ENCODE measurements around the gene JADE2. TPM values are rescaled to one million over a fixed set of nuclear protein-coding genes. Genes with fewer than 3 reads are reported as not detected.
"Not testable (repeated sequence)": the region's sequence is repeated elsewhere in the genome, so short reads cannot be mapped to it uniquely, and the experiment has no call there.

JADE2 gene
- total RNA-seq, 1 donor from 2014 or later: 17.5 TPM

- DNase-seq (ENCODE audit: low read depth in 2 of 2): no peak
Observed at GRCh38 chr5:134507452-134507851, 18.0 kb upstream of the JADE2 start.

GRCh38 chr5:134508521-134509195 lies 16.8 kb upstream of the JADE2 start:
- no peak for DNase-seq (ENCODE audit: low read depth in 2 of 2)

- no peak for DNase-seq (ENCODE audit: low read depth in 2 of 2)
Observed at GRCh38 chr5:134509308-134510040, 16.0 kb upstream of the JADE2 start.

GRCh38 chr5:134510970-134511795 lies 14.3 kb upstream of the JADE2 start:
- peak in 1 of 2 donors; percentile 48 for DNase-seq (ENCODE audit: low read depth in 2 of 2)

GRCh38 chr5:134511796-134512660 lies 13.4 kb upstream of the JADE2 start:
- DNase-seq (ENCODE audit: low read depth in 2 of 2): peak in 1 of 2 donors; percentile 35

- no peak for DNase-seq (ENCODE audit: low read depth in 2 of 2)
Observed at GRCh38 chr5:134512661-134512999, 12.8 kb upstream of the JADE2 start.

GRCh38 chr5:134515801-134516200 lies 9.7 kb upstream of the JADE2 start:
- DNase-seq (ENCODE audit: low read depth in 2 of 2): no peak

- DNase-seq (ENCODE audit: low read depth in 2 of 2): not testable (repeated sequence)
Observed at GRCh38 chr5:134516984-134517383, 8.5 kb upstream of the JADE2 start.

- DNase-seq (ENCODE audit: low read depth in 2 of 2): no peak
Observed at GRCh38 chr5:134517553-134517952, 7.9 kb upstream of the JADE2 start.

GRCh38 chr5:134519989-134520388 lies 5.5 kb upstream of the JADE2 start:
- DNase-seq (ENCODE audit: low read depth in 2 of 2): no peak

- no peak for DNase-seq (ENCODE audit: low read depth in 2 of 2)
Observed at GRCh38 chr5:134521841-134522240, 3.6 kb upstream of the JADE2 start.

GRCh38 chr5:134523543-134524271 lies 1.8 kb upstream of the JADE2 start:
- DNase-seq (ENCODE audit: low read depth in 2 of 2): no peak

- DNase-seq (ENCODE audit: low read depth in 2 of 2): peak; percentile 49 to 70
Observed at GRCh38 chr5:134524272-134524825, 1.1 kb upstream of the JADE2 start.

- DNase-seq (ENCODE audit: low read depth in 2 of 2): peak; percentile 82 to 89
Observed at GRCh38 chr5:134525683-134526482, 413 bp downstream of the JADE2 start.

- peak; percentile 72 to 88 for DNase-seq (ENCODE audit: low read depth in 2 of 2)
Observed at GRCh38 chr5:134526483-134527155, 1.1 kb downstream of the JADE2 start.

- peak; percentile 82 for DNase-seq (ENCODE audit: low read depth in 2 of 2)
Observed at GRCh38 chr5:134527156-134527960, 1.9 kb downstream of the JADE2 start.

GRCh38 chr5:134527961-134528424 lies 2.5 kb downstream of the JADE2 start:
- no peak for DNase-seq (ENCODE audit: low read depth in 2 of 2)

GRCh38 chr5:134528556-134528955 lies 3.1 kb downstream of the JADE2 start:
- no peak for DNase-seq (ENCODE audit: low read depth in 2 of 2)

Data from lung microvascular endothelial cell (primary cell).